GM21381 (cell line): Measurements from ENCODE around the gene TNPO2.
"Not testable (repeated sequence)": the region's sequence is repeated elsewhere in the genome, so short reads cannot be mapped to it uniquely, and the experiment has no call there.

Experiments
- ATAC-seq: cut with Tn5 transposase; IDR thresholded peaks from one replicate; pipeline ENCODE4 v1.9.1; 2021; ENCODE audit warnings: mild to moderate bottlenecking, moderate library complexity; ENCODE audit not compliant: unreplicated experiment

The TNPO2 gene

GRCh38 chr19:12678039-12678438 is 45.7 kb downstream of the TNPO2 start:
- not testable (repeated sequence) for ATAC-seq

- no peak for ATAC-seq
Measured at GRCh38 chr19:12676928-12677327, 46.8 kb downstream of the TNPO2 start.

- ATAC-seq: no peak
Measured at GRCh38 chr19:12676384-12676792, 47.3 kb downstream of the TNPO2 start.

GRCh38 chr19:12675940-12676339 is 47.8 kb downstream of the TNPO2 start:
- ATAC-seq: no peak

GRCh38 chr19:12675399-12675798 is 48.3 kb downstream of the TNPO2 start:
- no peak for ATAC-seq

GRCh38 chr19:12672744-12673143 is 51.0 kb downstream of the TNPO2 start:
- ATAC-seq: no peak

GRCh38 chr19:12670159-12670928 is 53.4 kb downstream of the TNPO2 start:
- no peak for ATAC-seq

GRCh38 chr19:12669270-12670158 is 54.2 kb downstream of the TNPO2 start:
- ATAC-seq: no peak

GRCh38 chr19:12668932-12669269 is 54.8 kb downstream of the TNPO2 start:
- no peak for ATAC-seq

GRCh38 chr19:12668346-12668745 is 55.4 kb downstream of the TNPO2 start:
- no peak for ATAC-seq

- no peak for ATAC-seq
Measured at GRCh38 chr19:12667731-12668302, 55.9 kb downstream of the TNPO2 start.

GRCh38 chr19:12666265-12667048 is 57.3 kb downstream of the TNPO2 start, which contains the start of the genes MAN2B1 and WDR83:
MAN2B1 (minus strand) TSS chr19:12666742; CDS start chr19:12666701, 41 bp downstream.
WDR83 (plus strand) TSS chr19:12666807; CDS start chr19:12669791, 2,984 bp downstream.
- ATAC-seq: no peak

- ATAC-seq: no peak
Measured at GRCh38 chr19:12665671-12666264, 58.0 kb downstream of the TNPO2 start.

- ATAC-seq: no peak
Measured at GRCh38 chr19:12665281-12665573, 58.5 kb downstream of the TNPO2 start.

GRCh38 chr19:12664406-12665280 is 59.1 kb downstream of the TNPO2 start:
- no peak for ATAC-seq

GRCh38 chr19:12660980-12661379 is 62.8 kb downstream of the TNPO2 start:
- ATAC-seq: no peak

- no peak for ATAC-seq
Measured at GRCh38 chr19:12657966-12658365, 65.8 kb downstream of the TNPO2 start.

- no peak for ATAC-seq
Measured at GRCh38 chr19:12656899-12657571, 66.7 kb downstream of the TNPO2 start.

- ATAC-seq: no peak
Measured at GRCh38 chr19:12655546-12655945, 68.2 kb downstream of the TNPO2 start.
